OCI-LY7 (cell line): Measurements from ENCODE around the gene ERGIC1.

ENCODE experiments used
- EZH2phosphoT487 ChIP-seq: fragments of 200-600 bp; sonication (generic); IDR thresholded peaks from 2 replicates; pipeline ENCODE4 v1.6.1; 2018; ENCODE audit warnings: low read depth, borderline replicate concordance, mild to moderate bottlenecking, mixed run types, antibody characterized with exemption, low read length, moderate library complexity, mixed read lengths
- TF ChIP-seq, protein P1 (sequence below): fragments of 200-600 bp; sonication (generic); conservative IDR thresholded peaks from 2 replicates; pipeline ENCODE4 v1.5.1; 2014; ENCODE audit warnings: mild to moderate bottlenecking, antibody characterized with exemption, low read length, moderate library complexity, mixed read lengths

GRCh38 chr5:172788771-172789686, 45.0 kb upstream of the ERGIC1 start:
- TF ChIP-seq, protein P1, sequence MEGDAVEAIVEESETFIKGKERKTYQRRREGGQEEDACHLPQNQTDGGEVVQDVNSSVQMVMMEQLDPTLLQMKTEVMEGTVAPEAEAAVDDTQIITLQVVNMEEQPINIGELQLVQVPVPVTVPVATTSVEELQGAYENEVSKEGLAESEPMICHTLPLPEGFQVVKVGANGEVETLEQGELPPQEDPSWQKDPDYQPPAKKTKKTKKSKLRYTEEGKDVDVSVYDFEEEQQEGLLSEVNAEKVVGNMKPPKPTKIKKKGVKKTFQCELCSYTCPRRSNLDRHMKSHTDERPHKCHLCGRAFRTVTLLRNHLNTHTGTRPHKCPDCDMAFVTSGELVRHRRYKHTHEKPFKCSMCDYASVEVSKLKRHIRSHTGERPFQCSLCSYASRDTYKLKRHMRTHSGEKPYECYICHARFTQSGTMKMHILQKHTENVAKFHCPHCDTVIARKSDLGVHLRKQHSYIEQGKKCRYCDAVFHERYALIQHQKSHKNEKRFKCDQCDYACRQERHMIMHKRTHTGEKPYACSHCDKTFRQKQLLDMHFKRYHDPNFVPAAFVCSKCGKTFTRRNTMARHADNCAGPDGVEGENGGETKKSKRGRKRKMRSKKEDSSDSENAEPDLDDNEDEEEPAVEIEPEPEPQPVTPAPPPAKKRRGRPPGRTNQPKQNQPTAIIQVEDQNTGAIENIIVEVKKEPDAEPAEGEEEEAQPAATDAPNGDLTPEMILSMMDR, result no peak
- no peak for TF ChIP-seq EZH2phosphoT487
